CD14-positive monocyte (primary cell): ENCODE results near the gene RPS15. TPM values are rescaled to one million over a fixed set of nuclear protein-coding genes. Genes with fewer than 3 reads are reported as not detected.

Source experiments
- DNase-seq, 3 donors: peaks; one replicate each; pipeline ENCODE4 v3.0.0-alpha.2; 2011 to 2022
- H2AFZ ChIP-seq: 2 replicates; pipeline ENCODE4 v1.6.0; 2012; ENCODE audit warnings: mild to moderate bottlenecking, low read depth, low read length, inconsistent platforms; ENCODE audit not compliant: insufficient read depth, poor library complexity, severe bottlenecking
- H3K27ac ChIP-seq, 2 donors: 1 replicate in 1 of 2; 2 replicates in 1 of 2; pipeline ENCODE4 v1.5.1; 2012 to 2013; ENCODE audit warnings: low read length in 2 of 2, control low read depth in 1 of 2, inconsistent platforms in 1 of 2, low read depth in 1 of 2, mild to moderate bottlenecking in 1 of 2
- H3K27me3 ChIP-seq, 2 donors: one replicate each; pipeline versions ENCODE4 v1.6.0 to v1.6.1; 2011 to 2013; ENCODE audit warnings: low read length in 2 of 2; ENCODE audit not compliant: control insufficient read depth in 2 of 2, insufficient read depth in 2 of 2
- H3K36me3 ChIP-seq, 2 donors: replicated peaks in 1 of 2; 1 replicate in 1 of 2; 2 replicates in 1 of 2; pipeline versions ENCODE4 v1.5.1 to v1.6.1; 2012 to 2013; ENCODE audit warnings: low read length in 2 of 2, control low read depth in 1 of 2, inconsistent platforms in 1 of 2, mild to moderate bottlenecking in 1 of 2; ENCODE audit not compliant: insufficient read depth in 2 of 2, control insufficient read depth in 1 of 2
- H3K4me1 ChIP-seq, 2 donors: 1 replicate in 1 of 2; 2 replicates in 1 of 2; pipeline versions ENCODE4 v1.5.1 to v1.6.1; 2012 to 2013; ENCODE audit warnings: low read length in 2 of 2, control low read depth in 1 of 2, inconsistent platforms in 1 of 2, mild to moderate bottlenecking in 1 of 2, moderate library complexity in 1 of 2; ENCODE audit not compliant: insufficient read depth in 2 of 2, control insufficient read depth in 1 of 2
- H3K4me2 ChIP-seq: replicated peaks from 2 replicates; pipeline ENCODE3; 2012; ENCODE audit warnings: low read length, moderate library complexity, mild to moderate bottlenecking; ENCODE audit not compliant: poor library complexity, severe bottlenecking; ENCODE audit errors: extremely low read depth
- H3K4me3 ChIP-seq, 3 experiments: fragments of 200-600 bp in 1 of 3; sonication (generic) in 1 of 3; replicated peaks in 1 of 3; 1 replicate in 2 of 3; 2 replicates in 1 of 3; pipeline ENCODE4 v1.5.1; 2011 to 2013; ENCODE audit warnings: low read length in 3 of 3, mild to moderate bottlenecking in 3 of 3, control low read depth in 2 of 3, low read depth in 2 of 3, inconsistent platforms in 1 of 3, moderate library complexity in 1 of 3
- H3K79me2 ChIP-seq: 2 replicates; pipeline ENCODE4 v1.6.0; 2012; ENCODE audit warnings: mild to moderate bottlenecking, control low read depth, inconsistent platforms, low read length, moderate library complexity; ENCODE audit not compliant: insufficient read depth
- H3K9ac ChIP-seq: 2 replicates; pipeline ENCODE4 v1.6.0; 2017; ENCODE audit warnings: low read length, mild to moderate bottlenecking; ENCODE audit not compliant: insufficient read depth, poor library complexity, severe bottlenecking
- H3K9me3 ChIP-seq, 2 donors: replicated peaks in 1 of 2; 1 replicate in 1 of 2; 2 replicates in 1 of 2; pipeline versions ENCODE4 v1.5.1 to v1.6.1; 2012 to 2013; ENCODE audit warnings: low read length in 2 of 2, control low read depth in 1 of 2; ENCODE audit not compliant: control insufficient read depth in 1 of 2, insufficient read depth in 1 of 2
- H4K20me1 ChIP-seq: 2 replicates; pipeline ENCODE4 v1.6.0; 2012; ENCODE audit warnings: mild to moderate bottlenecking, low read length, control low read depth, moderate library complexity; ENCODE audit not compliant: insufficient read depth
- H3K27ac Mint-ChIP-seq, 7 donors: one replicate each; pipeline ENCODE4 v1.8.0; 2020; ENCODE audit warnings: mild to moderate bottlenecking in 7 of 7, mixed read lengths in 7 of 7, moderate library complexity in 6 of 7, inconsistent platforms in 2 of 7
- H3K27me3 Mint-ChIP-seq, 3 donors: one replicate each; pipeline ENCODE4 v1.8.0; 2021 to 2022; ENCODE audit warnings: low read depth in 3 of 3, mild to moderate bottlenecking in 3 of 3, mixed read lengths in 3 of 3, moderate library complexity in 3 of 3, inconsistent platforms in 1 of 3
- H3K36me3 Mint-ChIP-seq, 2 donors: one replicate each; pipeline ENCODE4 v1.8.0; 2020; ENCODE audit warnings: mixed read lengths in 2 of 2, inconsistent platforms in 1 of 2, mild to moderate bottlenecking in 1 of 2
- H3K4me1 Mint-ChIP-seq: one replicate; pipeline ENCODE4 v1.8.0; 2020; ENCODE audit warnings: mild to moderate bottlenecking, mixed read lengths
- H3K4me3 Mint-ChIP-seq, 2 donors: one replicate each; pipeline ENCODE4 v1.8.0; 2020; ENCODE audit warnings: mild to moderate bottlenecking in 2 of 2, mixed read lengths in 2 of 2, moderate library complexity in 1 of 2
- H3K9me3 Mint-ChIP-seq, 7 donors: one replicate each; pipeline ENCODE4 v1.8.0; 2020 to 2022; ENCODE audit warnings: mixed read lengths in 7 of 7, mild to moderate bottlenecking in 6 of 7, moderate library complexity in 6 of 7, inconsistent platforms in 2 of 7
- WGBS: methylation state at CpG from one replicate; pipeline ENCODE4 v1.1.5; 2013; ENCODE audit warnings: missing lambda C conversion rate; ENCODE audit not compliant: insufficient coverage; 5-methylcytosine and 5-hydroxymethylcytosine counted together
- intact Hi-C, 2 donors: fragments of 100-400 bp; cut with micrococcal nuclease; formaldehyde crosslinking; loops; one replicate each; pipeline versions ENCODE4 v1.15.0 to v1.15.1; 2023
- polyA plus RNA-seq, 3 donors: library from polyadenylated mRNA; depleted of rRNA in 1 of 3; unstranded in 2 of 3; stranded (reverse) in 1 of 3; fragments of 300-500 nt in 2 of 3; fragments of >200 nt in 1 of 3; fragmentation: Illumina TruSeq in 2 of 3; gene quantifications; 1 replicate in 2 of 3; 2 replicates in 1 of 3; pipeline ENCODE4 v1.2.3, GENCODE V29; 2012 to 2021
- TF ChIP-seq, protein P1 (sequence below): fragments of 200-600 bp; IDR thresholded peaks from one replicate; pipeline ENCODE4 v1.8.0; 2022; ENCODE audit warnings: antibody characterized with exemption, mild to moderate bottlenecking

Gene RPS15
- polyA plus RNA-seq, 3 donors: 1,318 to 3,451 (median 1,526) TPM

DNA sequence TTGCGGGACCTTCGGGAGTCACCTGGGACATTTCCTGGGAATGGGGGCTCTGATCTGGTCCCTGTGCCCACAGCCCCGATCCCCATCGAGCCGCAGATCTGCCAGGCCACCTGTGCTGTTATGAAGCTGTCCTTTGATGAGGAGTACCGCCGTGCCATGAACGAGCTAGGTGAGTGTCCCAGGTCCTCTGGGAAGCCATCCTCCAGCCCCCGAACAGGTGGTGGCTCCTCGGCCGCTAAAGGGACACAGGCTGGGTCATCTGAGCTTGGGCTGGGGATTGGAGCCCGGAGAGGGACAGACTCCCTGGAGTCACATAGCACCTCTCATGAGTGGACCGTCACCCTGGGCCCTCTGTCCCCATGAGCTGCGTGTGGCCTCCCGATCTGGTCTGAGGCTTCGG is 19.7 kb downstream of the RPS15 start:
- intact Hi-C loops: no loop called here
- DNase-seq: no peak
- Histone ChIP-seq H2AFZ (no peak overlapping the region), H3K9me3 (peaks cover 6 to 22% of the 10 kb centered on the region in 2 donors), H3K36me3 (no peaks in the 10 kb centered on the region), H3K27me3 (peaks cover 21 to 56% of the 10 kb centered on the region in 2 donors), H3K4me2 (no peak overlapping the region), H3K27ac (no peak overlapping the region), H3K4me1 (peaks cover 15 to 20% of the 10 kb centered on the region in 2 donors), H3K4me3 (no peak overlapping the region), H3K9ac (no peak overlapping the region), H3K79me2 (no peaks in the 10 kb centered on the region), H4K20me1 (peaks cover 18% of the 10 kb centered on the region)
- peaks cover 18% of the 10 kb centered on the region for H3K4me1 Mint-ChIP-seq
- WGBS: 88% methylated on average over 15 of the region's 16 CpGs
- H3K27me3 Mint-ChIP-seq: peaks cover 51 to 74% (median 69%) of the 10 kb centered on the region in 3 donors
- H3K9me3 Mint-ChIP-seq: peaks cover 7 to 16% (median 10%) of the 10 kb centered on the region in 7 donors
- H3K27ac Mint-ChIP-seq: no peak overlapping the region
- peaks cover 10 to 19% of the 10 kb centered on the region in 2 donors for H3K36me3 Mint-ChIP-seq
- peak overlapping the region in 1 of 2 donors; percentile 80 for H3K4me3 Mint-ChIP-seq
- TF ChIP-seq, protein P1, sequence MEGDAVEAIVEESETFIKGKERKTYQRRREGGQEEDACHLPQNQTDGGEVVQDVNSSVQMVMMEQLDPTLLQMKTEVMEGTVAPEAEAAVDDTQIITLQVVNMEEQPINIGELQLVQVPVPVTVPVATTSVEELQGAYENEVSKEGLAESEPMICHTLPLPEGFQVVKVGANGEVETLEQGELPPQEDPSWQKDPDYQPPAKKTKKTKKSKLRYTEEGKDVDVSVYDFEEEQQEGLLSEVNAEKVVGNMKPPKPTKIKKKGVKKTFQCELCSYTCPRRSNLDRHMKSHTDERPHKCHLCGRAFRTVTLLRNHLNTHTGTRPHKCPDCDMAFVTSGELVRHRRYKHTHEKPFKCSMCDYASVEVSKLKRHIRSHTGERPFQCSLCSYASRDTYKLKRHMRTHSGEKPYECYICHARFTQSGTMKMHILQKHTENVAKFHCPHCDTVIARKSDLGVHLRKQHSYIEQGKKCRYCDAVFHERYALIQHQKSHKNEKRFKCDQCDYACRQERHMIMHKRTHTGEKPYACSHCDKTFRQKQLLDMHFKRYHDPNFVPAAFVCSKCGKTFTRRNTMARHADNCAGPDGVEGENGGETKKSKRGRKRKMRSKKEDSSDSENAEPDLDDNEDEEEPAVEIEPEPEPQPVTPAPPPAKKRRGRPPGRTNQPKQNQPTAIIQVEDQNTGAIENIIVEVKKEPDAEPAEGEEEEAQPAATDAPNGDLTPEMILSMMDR: no peak

DNA sequence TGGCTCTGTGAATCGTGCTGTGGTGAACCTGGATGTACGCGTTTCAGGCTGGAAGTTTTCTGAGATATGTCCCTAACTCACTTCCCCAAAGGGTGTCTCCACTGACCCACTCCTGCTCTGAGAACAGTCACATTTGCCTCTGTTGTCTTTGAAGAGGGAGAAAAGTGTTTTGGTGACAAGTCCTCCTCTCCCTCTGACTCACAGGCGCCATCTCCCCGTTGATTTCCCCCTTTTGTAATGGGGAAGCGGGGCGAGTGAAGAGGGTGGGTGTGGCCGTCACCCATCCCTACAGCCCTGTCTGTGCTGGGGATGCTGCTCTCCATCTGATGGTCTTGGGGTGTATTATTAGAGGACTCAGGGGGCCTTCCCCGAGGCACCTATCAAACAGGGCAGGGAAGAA is 21.3 kb downstream of the RPS15 start:
- intact Hi-C loops: no loop called here
- H3K4me1 Mint-ChIP-seq: peaks cover 18% of the 10 kb centered on the region
- Histone ChIP-seq H4K20me1 (peaks cover 19% of the 10 kb centered on the region), H3K79me2 (no peaks in the 10 kb centered on the region), H3K9me3 (peaks cover 6 to 22% of the 10 kb centered on the region in 2 donors), H3K9ac (no peak overlapping the region), H2AFZ (no peak overlapping the region), H3K27me3 (peaks cover 17 to 41% of the 10 kb centered on the region in 2 donors), H3K4me2 (no peak overlapping the region), H3K4me1 (peaks cover 15 to 20% of the 10 kb centered on the region in 2 donors), H3K4me3 (no peak overlapping the region), H3K36me3 (no peaks in the 10 kb centered on the region), H3K27ac (no peak overlapping the region)
- peak overlapping the region in 1 of 2 donors; percentile 60 for H3K4me3 Mint-ChIP-seq
- TF ChIP-seq, protein P1: no peak
- WGBS: 100% methylated on average over 1 of the region's 9 CpGs
- DNase-seq: peak; percentile 54 to 82 (median 72)
- peaks cover 10 to 19% of the 10 kb centered on the region in 2 donors for H3K36me3 Mint-ChIP-seq
- peak overlapping the region in 5 of 7 donors; percentile 15 to 86 (median 46) for H3K27ac Mint-ChIP-seq
- peaks cover 40 to 68% (median 59%) of the 10 kb centered on the region in 3 donors for H3K27me3 Mint-ChIP-seq
- H3K9me3 Mint-ChIP-seq: peaks cover 7 to 12% (median 10%) of the 10 kb centered on the region in 7 donors
